HepG2 (cell line): ENCODE measurements around the gene CEP128. TPM values are rescaled to one million over a fixed set of nuclear protein-coding genes. Genes with fewer than 3 reads are reported as not detected.

ENCODE experiments used
- EHMT2 ChIP-seq: fragments of 200-600 bp; sonication (generic); IDR thresholded peaks from 2 replicates; pipeline ENCODE4 v1.7.0; 2017; ENCODE audit warnings: antibody characterized with exemption, low read depth, low read length, borderline replicate concordance
- FOXA3 ChIP-seq: IDR thresholded peaks from 2 replicates; pipeline ENCODE4 v1.6.1; 2016; ENCODE audit warnings: missing genetic modification reagents, missing compliant biosample characterization
- HDAC1 ChIP-seq: sonication (generic); formaldehyde crosslinking; IDR thresholded peaks from 2 replicates; pipeline ENCODE4 v1.5.1; 2020; ENCODE audit warnings: mild to moderate bottlenecking, missing genetic modification reagents
- HMG20A ChIP-seq: IDR thresholded peaks from 2 replicates; pipeline ENCODE4 v1.6.1; 2016; ENCODE audit warnings: borderline replicate concordance
- HNF4G ChIP-seq, 2 experiments: sonication (generic) in 1 of 2; formaldehyde crosslinking in 1 of 2; IDR thresholded peaks; 2 replicates each; pipeline versions ENCODE4 v1.4.0 to v1.6.1; 2011 to 2020; ENCODE audit warnings: borderline replicate concordance in 2 of 2, low read depth in 2 of 2, mild to moderate bottlenecking in 2 of 2, low read length in 1 of 2, missing genetic modification reagents in 1 of 2, moderate library complexity in 1 of 2
- RCOR2 ChIP-seq: IDR thresholded peaks from 2 replicates; pipeline ENCODE4 v1.6.1; 2016; ENCODE audit warnings: missing biosample characterization, missing genetic modification reagents
- RORA ChIP-seq: sonication (generic); formaldehyde crosslinking; IDR thresholded peaks from 2 replicates; pipeline ENCODE4 v1.5.0; 2020; ENCODE audit warnings: mild to moderate bottlenecking, missing genetic modification reagents, moderate library complexity
- SMARCC2 ChIP-seq: fragments of 450-650 bp; IDR thresholded peaks from 2 replicates; pipeline ENCODE4 v1.6.1; 2017; ENCODE audit warnings: antibody characterized with exemption, mild to moderate bottlenecking
- SNAI1 ChIP-seq: sonication (generic); formaldehyde crosslinking; IDR thresholded peaks from 2 replicates; pipeline ENCODE4 v1.5.0; 2020; ENCODE audit warnings: mild to moderate bottlenecking, missing genetic modification reagents, borderline replicate concordance
- STAT5B ChIP-seq: sonication (generic); formaldehyde crosslinking; IDR thresholded peaks from 2 replicates; pipeline ENCODE4 v1.4.0; 2020; ENCODE audit warnings: missing genetic modification reagents
- TCF7 ChIP-seq: sonication (generic); IDR thresholded peaks from 2 replicates; pipeline ENCODE4 v1.6.1; 2016; ENCODE audit warnings: antibody characterized with exemption, low read depth
- ZKSCAN5 ChIP-seq: sonication (generic); formaldehyde crosslinking; IDR thresholded peaks from 2 replicates; pipeline ENCODE4 v1.5.1; 2020; ENCODE audit warnings: mild to moderate bottlenecking, missing genetic modification reagents
- ZNF296 ChIP-seq: sonication (generic); formaldehyde crosslinking; conservative IDR thresholded peaks from 2 replicates; pipeline ENCODE4 v1.5.0; 2020; ENCODE audit warnings: mild to moderate bottlenecking, missing genetic modification reagents
- ZNF510 ChIP-seq: sonication (generic); formaldehyde crosslinking; IDR thresholded peaks from 2 replicates; pipeline ENCODE4 v1.4.0; 2020; ENCODE audit warnings: low read depth, mild to moderate bottlenecking, missing genetic modification reagents
- ZNF543 ChIP-seq: sonication (generic); formaldehyde crosslinking; IDR thresholded peaks from 2 replicates; pipeline ENCODE4 v1.4.0; 2020; ENCODE audit warnings: mild to moderate bottlenecking, missing genetic modification reagents
- ZNF768 ChIP-seq: sonication (generic); formaldehyde crosslinking; IDR thresholded peaks from 2 replicates; pipeline ENCODE4 v1.4.0; 2020; ENCODE audit warnings: missing genetic modification reagents
- polyA plus RNA-seq, 8 experiments: library from polyadenylated mRNA; depleted of rRNA in 3 of 8; stranded (reverse) in 7 of 8; unstranded in 1 of 8; fragments of >200 nt; fragmentation: Illumina TruSeq in 4 of 8; extraction: Trizol in 4 of 8; gene quantifications; 2 replicates each; pipeline versions ENCODE4 v1.2.1 to v1.2.3, GENCODE V29; 2011 to 2016; ENCODE audit warnings: low read depth in 4 of 8, missing spikeins in 1 of 8, mixed read lengths in 1 of 8; ENCODE audit not compliant: insufficient read depth in 1 of 8
- total RNA-seq, 5 experiments: library from RNA; depleted of rRNA; stranded (reverse); fragments of >200 nt; fragmentation: Illumina TruSeq; extraction: Trizol; gene quantifications; 2 replicates each; pipeline ENCODE4 v1.2.3, GENCODE V29; 2016; ENCODE audit warnings: low read depth in 1 of 5
- TF ChIP-seq, protein P1 (sequence below): IDR thresholded peaks from 2 replicates; pipeline ENCODE4 v1.4.0; 2020; ENCODE audit warnings: mild to moderate bottlenecking, missing genetic modification reagents
- TF ChIP-seq, protein P2 (sequence below): sonication (generic); formaldehyde crosslinking; IDR thresholded peaks from 2 replicates; pipeline ENCODE4 v1.5.0; 2020; ENCODE audit warnings: mild to moderate bottlenecking, missing genetic modification reagents
- TF ChIP-seq, protein P3 (sequence below): IDR thresholded peaks from 2 replicates; pipeline ENCODE4 v1.6.1; 2016
- TF ChIP-seq, protein P4 (sequence below), 2 experiments: sonication (generic) in 1 of 2; formaldehyde crosslinking in 1 of 2; IDR thresholded peaks; 2 replicates each; pipeline versions ENCODE4 v1.4.0 to v1.6.1; 2016 to 2020; ENCODE audit warnings: borderline replicate concordance in 1 of 2, low read depth in 1 of 2, mild to moderate bottlenecking in 1 of 2, missing genetic modification reagents in 1 of 2

Gene CEP128
- total and polyA plus RNA-seq, 2 of the 13 experiments (the other 11 are each of a cell fraction or from before 2014, with no cell fraction given): 1.3 to 7.5 TPM

DNA sequence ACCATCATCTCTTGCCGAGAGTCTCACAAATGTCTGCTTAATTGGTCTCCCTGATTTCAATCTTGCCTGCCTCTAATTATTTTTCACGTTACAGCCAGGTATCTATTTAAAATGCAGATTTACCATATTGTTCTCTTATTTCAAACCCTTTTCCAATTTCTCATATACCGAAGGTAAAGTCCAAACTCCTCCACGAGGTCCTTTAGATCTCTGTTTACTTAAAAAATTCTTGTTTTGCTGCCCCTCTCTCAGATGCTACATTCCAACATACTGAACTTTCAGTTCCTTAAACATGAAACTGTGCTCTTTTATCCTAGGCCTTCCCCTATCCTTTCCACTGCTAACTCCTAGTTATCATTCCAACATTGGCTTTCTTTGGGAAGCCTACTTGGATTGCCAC is 363.9 kb downstream of the CEP128 start (continued):
- TF ChIP-seq, protein P1, sequence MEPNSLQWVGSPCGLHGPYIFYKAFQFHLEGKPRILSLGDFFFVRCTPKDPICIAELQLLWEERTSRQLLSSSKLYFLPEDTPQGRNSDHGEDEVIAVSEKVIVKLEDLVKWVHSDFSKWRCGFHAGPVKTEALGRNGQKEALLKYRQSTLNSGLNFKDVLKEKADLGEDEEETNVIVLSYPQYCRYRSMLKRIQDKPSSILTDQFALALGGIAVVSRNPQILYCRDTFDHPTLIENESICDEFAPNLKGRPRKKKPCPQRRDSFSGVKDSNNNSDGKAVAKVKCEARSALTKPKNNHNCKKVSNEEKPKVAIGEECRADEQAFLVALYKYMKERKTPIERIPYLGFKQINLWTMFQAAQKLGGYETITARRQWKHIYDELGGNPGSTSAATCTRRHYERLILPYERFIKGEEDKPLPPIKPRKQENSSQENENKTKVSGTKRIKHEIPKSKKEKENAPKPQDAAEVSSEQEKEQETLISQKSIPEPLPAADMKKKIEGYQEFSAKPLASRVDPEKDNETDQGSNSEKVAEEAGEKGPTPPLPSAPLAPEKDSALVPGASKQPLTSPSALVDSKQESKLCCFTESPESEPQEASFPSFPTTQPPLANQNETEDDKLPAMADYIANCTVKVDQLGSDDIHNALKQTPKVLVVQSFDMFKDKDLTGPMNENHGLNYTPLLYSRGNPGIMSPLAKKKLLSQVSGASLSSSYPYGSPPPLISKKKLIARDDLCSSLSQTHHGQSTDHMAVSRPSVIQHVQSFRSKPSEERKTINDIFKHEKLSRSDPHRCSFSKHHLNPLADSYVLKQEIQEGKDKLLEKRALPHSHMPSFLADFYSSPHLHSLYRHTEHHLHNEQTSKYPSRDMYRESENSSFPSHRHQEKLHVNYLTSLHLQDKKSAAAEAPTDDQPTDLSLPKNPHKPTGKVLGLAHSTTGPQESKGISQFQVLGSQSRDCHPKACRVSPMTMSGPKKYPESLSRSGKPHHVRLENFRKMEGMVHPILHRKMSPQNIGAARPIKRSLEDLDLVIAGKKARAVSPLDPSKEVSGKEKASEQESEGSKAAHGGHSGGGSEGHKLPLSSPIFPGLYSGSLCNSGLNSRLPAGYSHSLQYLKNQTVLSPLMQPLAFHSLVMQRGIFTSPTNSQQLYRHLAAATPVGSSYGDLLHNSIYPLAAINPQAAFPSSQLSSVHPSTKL (CRISPR knock-in tag): peak; percentile 76
- TF ChIP-seq HDAC1 (CRISPR knock-in tag) (no peak), RORA (no peak), HMG20A (CRISPR knock-in tag) (peak; percentile 71), SNAI1 (CRISPR knock-in tag) (no peak), STAT5B (CRISPR knock-in tag) (no peak), ZNF296 (CRISPR knock-in tag) (no peak), FOXA3 (CRISPR knock-in tag) (peak; percentile 68), TCF7 (peak; percentile 66), ZNF768 (CRISPR knock-in tag) (no peak), ZKSCAN5 (CRISPR knock-in tag) (no peak), HNF4G (IDR thresholded peaks at IDR 0.05; ENCODE audit: borderline replicate concordance, low read depth, low read length) (peak; percentile 51), HNF4G (CRISPR knock-in tag; IDR thresholded peaks at IDR 0.05; ENCODE audit: borderline replicate concordance, low read depth) (no peak), ZNF510 (CRISPR knock-in tag) (no peak), SMARCC2 (no peak), ZNF543 (CRISPR knock-in tag) (no peak), EHMT2 (no peak), RCOR2 (CRISPR knock-in tag) (no peak)
- TF ChIP-seq, protein P2, sequence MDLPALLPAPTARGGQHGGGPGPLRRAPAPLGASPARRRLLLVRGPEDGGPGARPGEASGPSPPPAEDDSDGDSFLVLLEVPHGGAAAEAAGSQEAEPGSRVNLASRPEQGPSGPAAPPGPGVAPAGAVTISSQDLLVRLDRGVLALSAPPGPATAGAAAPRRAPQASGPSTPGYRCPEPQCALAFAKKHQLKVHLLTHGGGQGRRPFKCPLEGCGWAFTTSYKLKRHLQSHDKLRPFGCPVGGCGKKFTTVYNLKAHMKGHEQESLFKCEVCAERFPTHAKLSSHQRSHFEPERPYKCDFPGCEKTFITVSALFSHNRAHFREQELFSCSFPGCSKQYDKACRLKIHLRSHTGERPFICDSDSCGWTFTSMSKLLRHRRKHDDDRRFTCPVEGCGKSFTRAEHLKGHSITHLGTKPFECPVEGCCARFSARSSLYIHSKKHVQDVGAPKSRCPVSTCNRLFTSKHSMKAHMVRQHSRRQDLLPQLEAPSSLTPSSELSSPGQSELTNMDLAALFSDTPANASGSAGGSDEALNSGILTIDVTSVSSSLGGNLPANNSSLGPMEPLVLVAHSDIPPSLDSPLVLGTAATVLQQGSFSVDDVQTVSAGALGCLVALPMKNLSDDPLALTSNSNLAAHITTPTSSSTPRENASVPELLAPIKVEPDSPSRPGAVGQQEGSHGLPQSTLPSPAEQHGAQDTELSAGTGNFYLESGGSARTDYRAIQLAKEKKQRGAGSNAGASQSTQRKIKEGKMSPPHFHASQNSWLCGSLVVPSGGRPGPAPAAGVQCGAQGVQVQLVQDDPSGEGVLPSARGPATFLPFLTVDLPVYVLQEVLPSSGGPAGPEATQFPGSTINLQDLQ (CRISPR knock-in tag): no peak
- TF ChIP-seq, protein P3, sequence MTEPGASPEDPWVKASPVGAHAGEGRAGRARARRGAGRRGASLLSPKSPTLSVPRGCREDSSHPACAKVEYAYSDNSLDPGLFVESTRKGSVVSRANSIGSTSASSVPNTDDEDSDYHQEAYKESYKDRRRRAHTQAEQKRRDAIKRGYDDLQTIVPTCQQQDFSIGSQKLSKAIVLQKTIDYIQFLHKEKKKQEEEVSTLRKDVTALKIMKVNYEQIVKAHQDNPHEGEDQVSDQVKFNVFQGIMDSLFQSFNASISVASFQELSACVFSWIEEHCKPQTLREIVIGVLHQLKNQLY (CRISPR knock-in tag): 0 out of 2 replicates have a peak, but pooled peaks have one; percentile 37
- TF ChIP-seq, protein P4, sequence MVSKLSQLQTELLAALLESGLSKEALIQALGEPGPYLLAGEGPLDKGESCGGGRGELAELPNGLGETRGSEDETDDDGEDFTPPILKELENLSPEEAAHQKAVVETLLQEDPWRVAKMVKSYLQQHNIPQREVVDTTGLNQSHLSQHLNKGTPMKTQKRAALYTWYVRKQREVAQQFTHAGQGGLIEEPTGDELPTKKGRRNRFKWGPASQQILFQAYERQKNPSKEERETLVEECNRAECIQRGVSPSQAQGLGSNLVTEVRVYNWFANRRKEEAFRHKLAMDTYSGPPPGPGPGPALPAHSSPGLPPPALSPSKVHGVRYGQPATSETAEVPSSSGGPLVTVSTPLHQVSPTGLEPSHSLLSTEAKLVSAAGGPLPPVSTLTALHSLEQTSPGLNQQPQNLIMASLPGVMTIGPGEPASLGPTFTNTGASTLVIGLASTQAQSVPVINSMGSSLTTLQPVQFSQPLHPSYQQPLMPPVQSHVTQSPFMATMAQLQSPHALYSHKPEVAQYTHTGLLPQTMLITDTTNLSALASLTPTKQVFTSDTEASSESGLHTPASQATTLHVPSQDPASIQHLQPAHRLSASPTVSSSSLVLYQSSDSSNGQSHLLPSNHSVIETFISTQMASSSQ (IDR thresholded peaks at IDR 0.05; ENCODE audit: low read depth): no peak
- TF ChIP-seq, protein P4 (CRISPR knock-in tag; IDR thresholded peaks at IDR 0.05; ENCODE audit: borderline replicate concordance): no peak
